Lung (tissue), 12 donors: ENCODE results near the gene SPRY1. TPM values are rescaled to one million over a fixed set of nuclear protein-coding genes. Genes with fewer than 3 reads are reported as not detected.
A peak's percentile ranks its signal among the peaks of the same experiment; 100 is the strongest.

ENCODE experiments used
- ATAC-seq: fragments of 200-7000 bp; cut with Tn5 transposase; one replicate; pipeline ENCODE4 v1.9.1; 2020; ENCODE audit warnings: moderate number of reproducible peaks; ENCODE audit not compliant: insufficient read depth, low FRiP score
- DNase-seq, 3 donors: peaks; one replicate each; pipeline ENCODE4 v3.0.0-alpha.2; 2013 to 2017
- H3K27ac ChIP-seq, 2 donors: one replicate each; pipeline ENCODE4 v1.5.1; 2013; ENCODE audit warnings: mild to moderate bottlenecking in 2 of 2, moderate library complexity in 2 of 2, control low read depth in 1 of 2, inconsistent platforms in 1 of 2, low read depth in 1 of 2, low read length in 1 of 2
- H3K27me3 ChIP-seq, 3 donors: one replicate each; pipeline ENCODE4 v1.5.1; 2013; ENCODE audit warnings: low read length in 2 of 3; ENCODE audit not compliant: control insufficient read depth in 3 of 3, insufficient read depth in 3 of 3
- H3K36me3 ChIP-seq, 4 donors: one replicate each; pipeline ENCODE4 v1.5.1; 2013; ENCODE audit warnings: low read length in 4 of 4, mild to moderate bottlenecking in 1 of 4, moderate library complexity in 1 of 4; ENCODE audit not compliant: control insufficient read depth in 4 of 4, insufficient read depth in 4 of 4
- H3K4me1 ChIP-seq, 5 donors: one replicate each; pipeline ENCODE4 v1.5.1; 2013; ENCODE audit warnings: low read length in 5 of 5, mild to moderate bottlenecking in 2 of 5, moderate library complexity in 1 of 5; ENCODE audit not compliant: control insufficient read depth in 5 of 5, insufficient read depth in 5 of 5
- H3K4me3 ChIP-seq: one replicate; pipeline ENCODE4 v1.5.1; 2013; ENCODE audit warnings: mild to moderate bottlenecking, control low read depth, moderate library complexity
- H3K9ac ChIP-seq, 2 donors: one replicate each; pipeline ENCODE4 v1.5.1; 2013; ENCODE audit warnings: low read length in 2 of 2, control low read depth in 1 of 2; ENCODE audit not compliant: insufficient read depth in 1 of 2
- H3K9me3 ChIP-seq, 4 donors: one replicate each; pipeline ENCODE4 v1.5.1; 2013; ENCODE audit warnings: low read length in 3 of 4, mild to moderate bottlenecking in 1 of 4, moderate library complexity in 1 of 4; ENCODE audit not compliant: control insufficient read depth in 4 of 4, insufficient read depth in 3 of 4
- WGBS, 2 donors: extraction: QIAGEN DNeasy Blood & Tissue Kit; methylation state at CpG; one replicate each; pipeline ENCODE4 v1.1.7; 2013; 5-methylcytosine and 5-hydroxymethylcytosine counted together
- polyA plus RNA-seq, 2 donors: library from polyadenylated mRNA; stranded (reverse); fragments of 200-250 nt; gene quantifications; one replicate each; pipeline ENCODE4 v1.2.1, GENCODE V29; 2013
- total RNA-seq, 2 donors: library from RNA; depleted of rRNA in 1 of 2; stranded (reverse); fragments of >200 nt in 1 of 2; gene quantifications; one replicate each; pipeline ENCODE4 v1.2.1, GENCODE V29; 2014 to 2021
- TF ChIP-seq, protein P1 (sequence below): IDR thresholded peaks from 2 replicates; pipeline ENCODE4 v1.5.1; 2012; ENCODE audit warnings: mild to moderate bottlenecking; ENCODE audit errors: control extremely low read depth, extremely low read depth
- donor health status: control.
- donor health status: control.
- donor health status: Bipolar disorder and iron deficiency.
- donor health status: healthy.
- donor health status: DM: yes; HTN: yes; CAD: no.

SPRY1 gene
- total and polyA plus RNA-seq, 4 donors, result 35.3 to 139 (median 73.6) TPM

- TF ChIP-seq, protein P1, sequence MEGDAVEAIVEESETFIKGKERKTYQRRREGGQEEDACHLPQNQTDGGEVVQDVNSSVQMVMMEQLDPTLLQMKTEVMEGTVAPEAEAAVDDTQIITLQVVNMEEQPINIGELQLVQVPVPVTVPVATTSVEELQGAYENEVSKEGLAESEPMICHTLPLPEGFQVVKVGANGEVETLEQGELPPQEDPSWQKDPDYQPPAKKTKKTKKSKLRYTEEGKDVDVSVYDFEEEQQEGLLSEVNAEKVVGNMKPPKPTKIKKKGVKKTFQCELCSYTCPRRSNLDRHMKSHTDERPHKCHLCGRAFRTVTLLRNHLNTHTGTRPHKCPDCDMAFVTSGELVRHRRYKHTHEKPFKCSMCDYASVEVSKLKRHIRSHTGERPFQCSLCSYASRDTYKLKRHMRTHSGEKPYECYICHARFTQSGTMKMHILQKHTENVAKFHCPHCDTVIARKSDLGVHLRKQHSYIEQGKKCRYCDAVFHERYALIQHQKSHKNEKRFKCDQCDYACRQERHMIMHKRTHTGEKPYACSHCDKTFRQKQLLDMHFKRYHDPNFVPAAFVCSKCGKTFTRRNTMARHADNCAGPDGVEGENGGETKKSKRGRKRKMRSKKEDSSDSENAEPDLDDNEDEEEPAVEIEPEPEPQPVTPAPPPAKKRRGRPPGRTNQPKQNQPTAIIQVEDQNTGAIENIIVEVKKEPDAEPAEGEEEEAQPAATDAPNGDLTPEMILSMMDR, result no peak
- Histone ChIP-seq H3K4me3 (no peak overlapping the region), H3K36me3 (peaks cover 0 to 3% (median under 1%) of the 10 kb centered on the region in 4 donors), H3K9me3 (no peaks in the 10 kb centered on the region), H3K9ac (no peak overlapping the region), H3K27ac (no peak overlapping the region), H3K4me1 (peaks cover 0 to 26% (median 4%) of the 10 kb centered on the region in 5 donors), H3K27me3 (no peaks in the 10 kb centered on the region)
- no peak for DNase-seq
- WGBS, 2 donors, result 83 to 87% methylated on average over 2 of the region's 2 CpGs
- no peak for ATAC-seq
Observed at GRCh38 chr4:123409334-123409733, 12.7 kb downstream of the SPRY1 start.

- DNase-seq (no peak), ATAC-seq (no peak)
- Histone ChIP-seq H3K27me3 (no peaks in the 10 kb centered on the region), H3K9me3 (no peaks in the 10 kb centered on the region), H3K4me3 (no peak overlapping the region), H3K4me1 (peaks cover 0 to 13% (median 4%) of the 10 kb centered on the region in 5 donors), H3K36me3 (peaks cover 0 to 3% (median under 1%) of the 10 kb centered on the region in 4 donors), H3K9ac (no peak overlapping the region), H3K27ac (no peak overlapping the region)
- 88% methylated on average over 5 of the region's 5 CpGs for WGBS, 2 donors
- TF ChIP-seq, protein P1, result no peak
Observed at GRCh38 chr4:123411514-123411913, 14.9 kb downstream of the SPRY1 start.

- Histone ChIP-seq H3K27me3 (no peaks in the 10 kb centered on the region), H3K4me3 (no peak overlapping the region), H3K9ac (no peak overlapping the region), H3K9me3 (no peaks in the 10 kb centered on the region), H3K27ac (peak overlapping the region in 1 of 2 donors; percentile 9), H3K36me3 (no peaks in the 10 kb centered on the region), H3K4me1 (peaks cover 0 to 13% (median 2%) of the 10 kb centered on the region in 5 donors)
- TF ChIP-seq, protein P1, result no peak
- 5 to 13% methylated on average over 1 of the region's 1 CpG for WGBS, 2 donors
- DNase-seq (peak in 2 of 3 donors; percentile 60 to 80), ATAC-seq (no peak)
Observed at GRCh38 chr4:123412091-123412505, 15.5 kb downstream of the SPRY1 start.
